Natural killer cell (primary cell): ENCODE measurements around the gene TMPRSS3. TPM values are rescaled to one million over a fixed set of nuclear protein-coding genes. Genes with fewer than 3 reads are reported as not detected.

Experiments used
- ATAC-seq, 3 donors: fragments of 150-1000 bp in 2 of 3; fragments of 200-7000 bp in 1 of 3; cut with Tn5 transposase; 1 replicate in 1 of 3; 2 replicates in 2 of 3; pipeline ENCODE4 v1.10.0; 2021; ENCODE audit warnings: mild to moderate bottlenecking in 2 of 3, moderate library complexity in 2 of 3
- DNase-seq, 2 donors: peaks; one replicate each; pipeline versions ENCODE4 v3.0.0 to v3.0.0-alpha.2; 2013 to 2021; ENCODE audit warnings: mixed read lengths in 1 of 2
- H3K27ac ChIP-seq: one replicate; pipeline ENCODE4 v1.5.1; 2013; ENCODE audit warnings: mild to moderate bottlenecking, low read length
- H3K27me3 ChIP-seq: one replicate; pipeline ENCODE4 v1.6.1; 2013; ENCODE audit warnings: low read length; ENCODE audit not compliant: control insufficient read depth, insufficient read depth
- H3K36me3 ChIP-seq: one replicate; pipeline ENCODE4 v1.6.1; 2013; ENCODE audit warnings: low read length; ENCODE audit not compliant: control insufficient read depth, insufficient read depth
- H3K4me1 ChIP-seq: one replicate; pipeline ENCODE4 v1.6.1; 2013; ENCODE audit warnings: low read length; ENCODE audit not compliant: control insufficient read depth, insufficient read depth
- H3K4me3 ChIP-seq: one replicate; pipeline ENCODE4 v1.5.1; 2013; ENCODE audit warnings: low read length
- H3K9me3 ChIP-seq: one replicate; pipeline ENCODE4 v1.6.1; 2013; ENCODE audit warnings: low read length; ENCODE audit not compliant: control insufficient read depth, insufficient read depth
- H3K27ac Mint-ChIP-seq, 2 donors: one replicate each; pipeline ENCODE4 v1.8.0; 2022; ENCODE audit warnings: mild to moderate bottlenecking in 2 of 2, mixed read lengths in 2 of 2, moderate library complexity in 1 of 2
- H3K27me3 Mint-ChIP-seq, 2 donors: one replicate each; pipeline ENCODE4 v1.8.0; 2022; ENCODE audit warnings: low read depth in 2 of 2, mixed read lengths in 2 of 2
- H3K36me3 Mint-ChIP-seq: one replicate; pipeline ENCODE4 v1.8.0; 2022; ENCODE audit warnings: mixed read lengths
- H3K4me1 Mint-ChIP-seq, 2 donors: one replicate each; pipeline ENCODE4 v1.8.0; 2022; ENCODE audit warnings: mixed read lengths in 2 of 2
- H3K4me3 Mint-ChIP-seq: one replicate; pipeline ENCODE4 v1.8.0; 2022; ENCODE audit warnings: mild to moderate bottlenecking, moderate library complexity, mixed read lengths
- H3K9me3 Mint-ChIP-seq, 2 donors: one replicate each; pipeline ENCODE4 v1.8.0; 2022; ENCODE audit warnings: mixed read lengths in 2 of 2
- CTCF ChIP-seq: fragments of 200-600 bp; IDR thresholded peaks from one replicate; pipeline ENCODE4 v1.8.0; 2022; ENCODE audit warnings: antibody characterized with exemption
- WGBS: methylation state at CpG from one replicate; pipeline ENCODE4 v1.1.7; 2013; ENCODE audit warnings: missing lambda C conversion rate; ENCODE audit not compliant: insufficient coverage; 5-methylcytosine and 5-hydroxymethylcytosine counted together
- intact Hi-C: fragments of 100-400 bp; cut with micrococcal nuclease; formaldehyde crosslinking; loops from one replicate; pipeline ENCODE4 v1.14.2; 2022
- total RNA-seq, 4 donors: library from RNA; stranded (reverse); fragments of 120-200 nt in 1 of 4; gene quantifications; one replicate each; pipeline versions ENCODE4 v1.2.3 to v1.2.4, GENCODE V29; 2013 to 2022

The TMPRSS3 gene
- under 1 TPM in 1 of 3 donors, not detected in 2; 0.25 TPM for total RNA-seq
- total RNA-seq (2013), result 0.27 TPM

DNA sequence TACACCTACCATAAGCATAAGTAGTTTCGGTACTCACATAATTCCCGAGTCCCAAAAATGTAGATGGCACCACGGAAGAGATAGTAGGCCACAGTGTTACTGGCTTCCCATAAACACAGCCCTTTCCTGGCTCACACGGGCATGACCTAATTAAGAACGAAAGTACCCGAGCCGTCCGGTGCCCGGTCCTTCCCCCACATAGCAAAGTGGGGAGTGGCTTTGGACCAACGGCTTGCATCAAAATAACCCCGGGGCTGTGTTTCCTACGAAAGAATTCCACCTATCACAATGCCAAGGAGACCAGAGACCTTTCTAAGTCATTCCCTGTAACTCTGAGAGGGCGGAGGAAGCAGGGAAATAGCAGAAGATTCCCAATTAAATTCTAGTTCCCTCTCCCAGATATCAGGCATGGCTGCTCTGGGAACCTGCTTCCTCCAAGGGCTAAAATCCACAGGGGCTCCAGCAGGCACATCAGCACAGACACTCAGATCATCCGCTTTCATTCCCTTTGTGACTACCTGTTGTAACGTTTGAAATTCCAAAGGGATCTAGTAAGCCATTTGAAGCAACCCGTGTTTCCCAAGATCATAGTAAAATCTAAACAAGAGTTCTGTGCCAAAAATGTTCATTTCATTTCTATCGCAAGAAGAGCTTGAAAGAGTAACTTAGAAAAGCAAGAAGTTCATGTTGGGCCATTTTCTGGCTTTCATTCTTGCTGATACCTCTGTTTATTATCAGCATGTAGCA lies at the start of gene TMPRSS3:
TMPRSS3 (minus strand) TSS at position 148 of the 747 bp plus-strand sequence. CDS start 635 bp downstream, outside the sequence.
- H3K9me3 Mint-ChIP-seq, result no peaks in the 10 kb centered on the region
- Histone ChIP-seq H3K9me3 (no peaks in the 10 kb centered on the region), H3K27me3 (no peaks in the 10 kb centered on the region), H3K36me3 (no peaks in the 10 kb centered on the region), H3K27ac (no peak within 1 kb of the TSS), H3K4me1 (peaks cover 5% of the 10 kb centered on the region), H3K4me3 (no peak within 1 kb of the TSS)
- H3K27ac Mint-ChIP-seq, result no peak within 1 kb of the TSS
- no peak for TF ChIP-seq CTCF
- peaks cover 23 to 43% of the 10 kb centered on the region in 2 donors for H3K27me3 Mint-ChIP-seq
- WGBS, result 86% methylated on average over 17 of the region's 17 CpGs
- no peak within 1 kb of the TSS for H3K4me3 Mint-ChIP-seq
- H3K4me1 Mint-ChIP-seq, result no peaks in the 10 kb centered on the region
- intact Hi-C loops, result no loop called here
- ATAC-seq, result no peak
- H3K36me3 Mint-ChIP-seq, result no peaks in the 10 kb centered on the region
- DNase-seq, result no peak

GRCh38 chr21:42445311-42445710 lies 49.5 kb upstream of the TMPRSS3 start:
- H3K36me3 Mint-ChIP-seq, result no peaks in the 10 kb centered on the region

GRCh38 chr21:42444745-42445059 lies 48.9 kb upstream of the TMPRSS3 start:
- Mint-ChIP-seq H3K9me3 (no peaks in the 10 kb centered on the region), H3K27me3 (peaks cover 65 to 82% of the 10 kb centered on the region in 2 donors), H3K4me3 (no peak overlapping the region), H3K36me3 (no peaks in the 10 kb centered on the region), H3K4me1 (peaks cover 0 to 10% of the 10 kb centered on the region in 2 donors), H3K27ac (no peak overlapping the region)
- WGBS, result 90% methylated on average over 10 of the region's 10 CpGs
- peaks cover 5% of the 10 kb centered on the region for H3K4me1 ChIP-seq
- no peak for TF ChIP-seq CTCF
- DNase-seq, result no peak
- no peak for ATAC-seq
- H3K27ac ChIP-seq, result no peak overlapping the region
- intact Hi-C loops, result no loop called here
- H3K4me3 ChIP-seq, result no peak overlapping the region
- peaks cover 3% of the 10 kb centered on the region for H3K27me3 ChIP-seq
- H3K9me3 ChIP-seq, result no peaks in the 10 kb centered on the region
- no peaks in the 10 kb centered on the region for H3K36me3 ChIP-seq

More at GRCh38 chr21:42445311-42445710, 49.5 kb upstream of the TMPRSS3 start:
- Mint-ChIP-seq H3K9me3 (no peaks in the 10 kb centered on the region), H3K27me3 (peaks cover 62 to 87% of the 10 kb centered on the region in 2 donors), H3K4me3 (no peak overlapping the region), H3K4me1 (peaks cover 0 to 11% of the 10 kb centered on the region in 2 donors), H3K27ac (no peak overlapping the region)
- DNase-seq (no peak), ATAC-seq (no peak)
- no peak overlapping the region for H3K4me3 ChIP-seq
- intact Hi-C loops, result no loop called here
- 81% methylated on average over 7 of the region's 7 CpGs for WGBS
- H3K36me3 ChIP-seq, result no peaks in the 10 kb centered on the region
- H3K27me3 ChIP-seq, result peaks cover 3% of the 10 kb centered on the region
- H3K4me1 ChIP-seq, result peaks cover 4% of the 10 kb centered on the region
- no peak for TF ChIP-seq CTCF
- H3K9me3 ChIP-seq, result no peaks in the 10 kb centered on the region
- H3K27ac ChIP-seq, result no peak overlapping the region
